Colonic mucosa (tissue), 4 donors: ENCODE measurements around the gene STIMATE. TPM values are rescaled to one million over a fixed set of nuclear protein-coding genes. Genes with fewer than 3 reads are reported as not detected.

Experiments
- DNase-seq: peaks from one replicate; pipeline ENCODE4 v3.0.0-alpha.2; 2020
- H3K27ac ChIP-seq: fragments of 200-600 bp; one replicate; pipeline ENCODE4 v1.8.0; 2021
- H3K27me3 ChIP-seq: fragments of 200-600 bp; one replicate; pipeline ENCODE4 v1.8.0; 2021
- H3K36me3 ChIP-seq: fragments of 200-600 bp; one replicate; pipeline ENCODE4 v1.8.0; 2021
- H3K4me1 ChIP-seq: fragments of 200-600 bp; one replicate; pipeline ENCODE4 v1.8.0; 2021; ENCODE audit warnings: mild to moderate bottlenecking
- H3K4me3 ChIP-seq: fragments of 200-600 bp; one replicate; pipeline ENCODE4 v1.8.0; 2021
- H3K9ac ChIP-seq, 2 donors: one replicate each; pipeline ENCODE4 v1.7.0; 2013; ENCODE audit warnings: control low read depth in 2 of 2, low read depth in 2 of 2, low read length in 2 of 2
- H3K9me3 ChIP-seq: fragments of 200-600 bp; one replicate; pipeline ENCODE4 v1.8.0; 2021
- CTCF ChIP-seq: fragments of 200-600 bp; IDR thresholded peaks from one replicate; pipeline ENCODE4 v1.8.0; 2022; ENCODE audit warnings: antibody characterized with exemption, mild to moderate bottlenecking
- intact Hi-C: fragments of 100-400 bp; cut with DNase I; formaldehyde crosslinking; loops from one replicate; pipeline ENCODE4 v1.14.1; 2022
- total RNA-seq, 2 donors: library from RNA; stranded (reverse); fragmentation: NEBNext Ultra II Directional in 1 of 2; extraction: Animal tissue kit (Norgen Biotek cat#: 25700) in 1 of 2; gene quantifications; one replicate each; pipeline ENCODE4 v1.2.1, GENCODE V29; 2021
- donor health status: healthy.
- donor health status: DM: no; HTN: no; CAD: no.
- donor health status: DM: no; HTN: no; CAD: no.

STIMATE gene
- total RNA-seq, 2 donors from 2014 or later, result 7.4 to 15.3 TPM

GRCh38 chr3:52798978-52799476, 98.3 kb downstream of the STIMATE start:
- no peak overlapping the region for H3K27ac ChIP-seq
- intact Hi-C loops, result no loop called here
- H3K4me3 ChIP-seq, result no peak overlapping the region
- no peaks in the 10 kb centered on the region for H3K4me1 ChIP-seq
- H3K27me3 ChIP-seq, result no peaks in the 10 kb centered on the region
- peak; percentile 35 for TF ChIP-seq CTCF
- no peaks in the 10 kb centered on the region for H3K36me3 ChIP-seq
- DNase-seq, result peak; percentile 27
- no peak overlapping the region for H3K9ac ChIP-seq
- H3K9me3 ChIP-seq, result no peaks in the 10 kb centered on the region

GRCh38 chr3:52798376-52798977, 98.9 kb downstream of the STIMATE start:
- no peak overlapping the region for H3K4me3 ChIP-seq
- H3K27ac ChIP-seq, result no peak overlapping the region
- no peak for TF ChIP-seq CTCF
- H3K36me3 ChIP-seq, result no peaks in the 10 kb centered on the region
- H3K9ac ChIP-seq, result no peak overlapping the region
- H3K4me1 ChIP-seq, result no peaks in the 10 kb centered on the region
- no peaks in the 10 kb centered on the region for H3K9me3 ChIP-seq
- intact Hi-C loops, result no loop called here
- H3K27me3 ChIP-seq, result no peaks in the 10 kb centered on the region
- DNase-seq, result no peak

- no peak overlapping the region for H3K9ac ChIP-seq
- H3K4me1 ChIP-seq, result no peaks in the 10 kb centered on the region
- no peaks in the 10 kb centered on the region for H3K36me3 ChIP-seq
- no peaks in the 10 kb centered on the region for H3K9me3 ChIP-seq
- no peak overlapping the region for H3K27ac ChIP-seq
- no peak overlapping the region for H3K4me3 ChIP-seq
- no peaks in the 10 kb centered on the region for H3K27me3 ChIP-seq
- intact Hi-C loops, result no loop called here
- no peak for DNase-seq
- no peak for TF ChIP-seq CTCF
Measured at GRCh38 chr3:52796411-52796810, 100.9 kb downstream of the STIMATE start.

GRCh38 chr3:52795298-52795900, 101.9 kb downstream of the STIMATE start:
- no peak overlapping the region for H3K4me3 ChIP-seq
- H3K27me3 ChIP-seq, result no peaks in the 10 kb centered on the region
- H3K27ac ChIP-seq, result no peak overlapping the region
- H3K4me1 ChIP-seq, result no peaks in the 10 kb centered on the region
- no peak overlapping the region for H3K9ac ChIP-seq
- intact Hi-C loops, result no loop called here
- no peaks in the 10 kb centered on the region for H3K9me3 ChIP-seq
- no peak for TF ChIP-seq CTCF
- H3K36me3 ChIP-seq, result no peaks in the 10 kb centered on the region
- DNase-seq, result no peak

GRCh38 chr3:52794612-52795099, 102.7 kb downstream of the STIMATE start, which contains the start of gene ITIH3:
TSS of gene ITIH3 (plus strand) at chr3:52794796. CDS start at chr3:52794804, 8 bp downstream.
- no peaks in the 10 kb centered on the region for H3K4me1 ChIP-seq
- intact Hi-C loops, result no loop called here
- H3K27ac ChIP-seq, result no peak within 1 kb of the TSS
- no peak for TF ChIP-seq CTCF
- no peak within 1 kb of the TSS for H3K4me3 ChIP-seq
- H3K36me3 ChIP-seq, result no peaks in the 10 kb centered on the region
- H3K9me3 ChIP-seq, result no peaks in the 10 kb centered on the region
- DNase-seq, result no peak
- H3K27me3 ChIP-seq, result no peaks in the 10 kb centered on the region
- no peak within 1 kb of the TSS for H3K9ac ChIP-seq
